Fibroblast of skin of scalp (primary cell): ENCODE measurements around the gene TMPRSS2. TPM values are rescaled to one million over a fixed set of nuclear protein-coding genes. Genes with fewer than 3 reads are reported as not detected.

Source experiments
- DNase-seq: peaks from one replicate; pipeline ENCODE4 v3.0.0-alpha.2; 2013
- polyA plus RNA-seq, 2 experiments: library from polyadenylated mRNA; unstranded; fragments of 120-200 nt; gene quantifications; one replicate each; pipeline ENCODE4 v1.2.1, GENCODE V29; 2013; ENCODE audit not compliant: insufficient read length in 2 of 2

Gene TMPRSS2
- polyA plus RNA-seq (2013, experiment 1 of 2; ENCODE audit: insufficient read length) = 0.10 TPM
- polyA plus RNA-seq (2013, experiment 2 of 2; ENCODE audit: insufficient read length) = 0.05 TPM

- no peak for DNase-seq
These were observed at the start of gene TMPRSS2 for GRCh38 chr21:41507521-41508414. Gene TMPRSS2 (minus strand): TSS chr21:41508158. CDS start chr21:41498133, 10,025 bp downstream.

DNA sequence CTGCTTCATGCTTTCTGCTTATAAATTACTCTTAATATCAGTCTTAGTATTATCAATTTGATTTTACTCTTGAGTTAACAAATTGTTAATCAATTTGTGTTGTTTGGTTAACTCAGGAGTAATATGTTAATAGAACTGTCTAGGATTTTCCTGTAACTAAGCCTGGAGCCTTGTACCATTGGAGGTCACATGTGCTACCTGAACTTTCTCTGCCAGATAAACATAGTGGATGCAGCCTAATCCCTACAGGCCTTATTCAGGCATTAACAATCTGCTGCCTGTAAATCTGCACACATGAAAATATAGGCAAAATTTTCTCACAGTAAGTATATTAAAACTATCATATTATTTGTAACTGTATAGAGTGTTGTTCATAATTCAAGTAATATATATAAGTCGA, 47.1 kb upstream of the TMPRSS2 start:
- DNase-seq = no peak

DNA sequence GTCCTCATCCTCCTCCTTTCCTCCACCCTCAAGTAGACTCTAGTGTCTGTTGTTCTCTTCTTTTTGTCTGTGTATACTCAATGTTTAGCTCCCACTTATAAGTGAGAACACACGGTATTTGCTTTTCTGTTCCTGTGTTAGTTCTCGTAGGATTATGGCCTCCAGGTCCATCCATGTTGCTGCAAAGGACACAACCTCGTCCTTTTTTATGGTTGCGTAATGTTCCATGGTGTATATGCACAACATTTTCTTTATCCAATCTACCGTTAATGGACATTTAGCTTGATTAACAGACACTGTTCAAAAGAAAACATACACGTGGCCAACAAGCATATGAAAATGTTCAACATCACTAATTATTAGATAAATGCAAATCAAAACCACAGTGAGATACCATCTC, 44.3 kb upstream of the TMPRSS2 start:
- DNase-seq = no peak

GRCh38 chr21:41548781-41549180, 40.8 kb upstream of the TMPRSS2 start:
- DNase-seq = no peak

- no peak for DNase-seq
These were observed 39.2 kb upstream of the TMPRSS2 start for GRCh38 chr21:41547111-41547510.

GRCh38 chr21:41545500-41546359, 37.8 kb upstream of the TMPRSS2 start:
- no peak for DNase-seq

DNA sequence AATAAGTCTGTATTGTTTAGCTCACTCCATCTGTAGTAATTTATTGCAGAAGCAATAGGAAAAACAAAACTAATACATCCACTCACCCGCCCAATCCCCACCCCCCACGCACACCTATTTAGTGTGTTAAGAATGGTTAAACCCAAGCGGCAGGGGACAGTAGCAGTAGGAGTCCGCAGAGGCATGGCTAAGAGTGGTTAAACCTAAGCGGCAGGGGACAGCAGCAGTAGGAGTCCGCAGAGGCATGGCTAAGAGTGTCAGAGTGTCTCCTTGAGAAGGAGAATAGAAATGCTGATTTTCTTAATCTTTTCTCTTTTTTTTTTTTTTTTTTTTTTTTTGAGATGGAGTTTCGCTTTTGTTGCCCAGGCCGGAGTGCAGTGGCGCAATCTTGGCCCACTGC, 34.8 kb upstream of the TMPRSS2 start:
- DNase-seq = no peak

- DNase-seq = no peak
These were observed 29.4 kb upstream of the TMPRSS2 start for GRCh38 chr21:41537356-41537755.

- DNase-seq = no peak
These were observed 28.8 kb upstream of the TMPRSS2 start for GRCh38 chr21:41536827-41537103.

GRCh38 chr21:41536076-41536826, 28.3 kb upstream of the TMPRSS2 start:
- DNase-seq = no peak

DNA sequence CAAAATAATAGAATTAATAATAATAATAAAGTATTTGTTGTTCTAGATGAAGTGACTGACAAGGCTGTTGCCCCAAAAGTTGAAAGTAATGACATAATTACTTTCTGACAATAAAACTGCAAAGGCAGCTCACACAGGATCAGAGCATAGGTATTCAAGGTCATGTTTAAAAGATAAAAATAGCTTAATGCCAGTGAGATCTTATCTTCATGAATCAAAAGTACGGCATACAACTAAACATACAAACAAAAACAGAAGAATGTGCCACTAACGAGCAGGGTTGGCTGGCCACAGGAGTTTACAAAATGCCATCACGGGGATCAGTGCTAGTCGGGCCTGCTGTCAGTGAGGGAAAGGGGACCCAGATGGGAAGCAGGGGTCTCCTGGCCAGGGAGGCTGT, 22.4 kb upstream of the TMPRSS2 start:
- DNase-seq = no peak

- DNase-seq = no peak
These were observed 21.8 kb upstream of the TMPRSS2 start for GRCh38 chr21:41529769-41530168.

GRCh38 chr21:41526478-41527087, 18.6 kb upstream of the TMPRSS2 start:
- no peak for DNase-seq

GRCh38 chr21:41523175-41523574, 15.2 kb upstream of the TMPRSS2 start:
- no peak for DNase-seq

DNA sequence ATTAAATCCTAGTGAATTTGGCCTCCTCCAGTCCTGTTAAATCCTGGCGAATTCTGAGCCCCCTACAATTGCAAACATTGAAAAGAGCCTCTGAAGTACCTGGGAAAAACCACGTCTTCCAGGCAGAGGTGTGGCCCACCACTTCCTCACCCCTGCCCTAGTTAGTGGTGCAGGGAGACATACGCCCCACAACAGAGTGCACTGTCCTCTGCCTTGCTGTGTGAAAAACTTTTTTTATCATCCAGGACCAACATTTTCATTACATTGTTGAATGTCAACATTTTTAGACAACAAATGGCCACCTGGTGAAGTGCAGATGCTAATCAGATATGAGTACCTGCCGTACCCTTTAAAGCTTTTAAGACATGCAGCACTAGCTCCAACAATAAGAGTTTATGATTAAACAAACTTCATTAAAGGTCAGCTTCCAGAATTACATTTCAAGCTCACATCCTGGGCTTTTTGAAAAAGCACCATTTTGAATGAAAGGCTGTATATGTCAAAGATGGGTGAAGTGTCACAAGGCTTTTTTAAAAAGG, 13.6 kb upstream of the TMPRSS2 start:
- no peak for DNase-seq

DNA sequence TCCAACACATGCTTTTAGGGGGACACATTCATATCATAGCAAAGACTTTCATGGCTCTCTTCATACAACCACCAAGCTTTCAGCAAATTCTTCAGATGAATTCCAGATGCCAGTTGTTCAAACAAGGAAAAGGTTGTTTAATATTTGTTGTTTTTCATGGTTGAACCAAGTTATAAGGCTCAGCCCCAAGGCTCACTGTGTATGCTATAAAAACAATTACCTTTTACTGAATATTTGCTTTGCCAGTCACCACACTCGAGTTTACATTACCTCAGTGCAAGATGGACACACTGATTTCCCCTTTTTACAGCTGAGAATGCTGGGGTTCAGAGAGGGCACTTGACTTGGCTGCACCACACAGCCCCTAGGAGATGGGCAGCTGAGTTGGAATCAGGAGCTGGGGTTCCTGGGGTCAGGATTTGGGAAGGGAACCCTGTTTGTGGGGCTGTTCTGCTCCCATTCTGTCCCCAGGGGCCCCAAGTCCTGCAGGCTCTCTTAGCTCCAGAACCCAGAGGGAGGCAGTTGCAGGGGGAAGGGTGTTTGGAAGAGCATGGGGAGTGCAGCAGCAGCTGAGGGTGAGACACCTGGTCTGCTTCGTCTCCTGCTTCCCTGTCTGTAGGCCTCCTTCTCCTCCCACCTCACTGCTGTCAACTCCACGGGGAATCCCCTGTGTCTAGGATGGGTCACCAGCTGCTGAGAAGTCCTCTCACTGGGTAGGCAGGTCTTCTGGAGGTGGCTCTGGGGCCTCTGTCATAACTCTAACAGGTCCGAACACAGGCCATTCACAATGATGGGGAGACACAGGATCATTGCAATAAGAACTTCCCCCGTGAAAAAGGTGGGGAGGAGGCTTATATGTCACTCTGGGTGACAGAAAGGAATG, 12.8 kb upstream of the TMPRSS2 start:
- no peak for DNase-seq

DNA sequence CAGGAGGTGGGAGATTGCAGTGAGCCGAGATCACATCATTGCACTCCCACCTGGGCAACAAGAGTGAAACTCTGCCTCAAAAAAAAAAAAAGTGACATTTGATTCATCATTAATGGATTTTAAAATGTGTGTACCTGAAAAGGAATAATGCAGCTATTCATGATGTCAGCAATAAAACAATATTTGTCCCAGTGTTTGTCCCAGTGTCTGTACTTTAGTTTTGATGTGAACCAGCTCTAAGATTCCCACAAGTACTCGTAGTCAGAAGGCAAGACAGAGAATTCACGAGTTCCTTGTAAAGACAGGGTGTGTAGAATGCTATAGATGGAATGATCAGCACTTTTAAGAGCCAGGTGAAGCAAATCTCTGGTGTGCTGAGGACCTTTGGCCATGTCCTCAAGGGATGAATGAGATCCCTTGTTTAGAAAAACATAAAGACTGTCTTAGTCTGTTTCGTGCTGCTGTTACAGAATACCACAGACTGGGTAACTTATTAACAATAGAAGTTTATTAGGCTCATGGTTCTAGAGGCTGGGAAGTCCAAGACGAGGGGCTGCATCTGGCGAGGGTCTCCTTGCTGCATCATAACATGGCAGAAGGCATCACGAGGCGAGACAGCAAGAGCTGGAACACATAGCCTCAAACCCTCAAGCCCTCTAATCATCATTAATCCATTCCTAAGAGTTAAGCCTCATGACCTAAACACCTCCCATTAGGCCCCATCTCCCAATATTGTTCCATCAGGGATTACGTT, 12.0 kb upstream of the TMPRSS2 start:
- DNase-seq = no peak

DNA sequence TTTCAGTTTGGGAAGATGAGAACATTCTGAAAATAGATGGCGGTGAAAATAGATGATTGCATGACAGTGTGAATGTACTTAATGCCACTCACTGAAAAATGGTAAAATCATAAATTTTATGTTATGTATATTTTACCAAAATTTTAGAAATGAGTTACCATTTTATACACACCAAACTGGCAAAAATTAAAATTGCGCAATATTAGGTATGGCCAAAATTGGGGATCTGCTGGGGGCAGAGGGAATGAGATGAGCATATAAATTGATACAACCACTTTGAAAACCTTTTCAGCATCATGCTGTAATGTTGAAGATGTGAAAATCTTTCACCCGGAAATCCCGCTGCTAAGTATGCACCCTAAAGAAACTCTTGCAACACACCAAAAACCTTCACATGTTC, 10.8 kb upstream of the TMPRSS2 start:
- DNase-seq = no peak

DNA sequence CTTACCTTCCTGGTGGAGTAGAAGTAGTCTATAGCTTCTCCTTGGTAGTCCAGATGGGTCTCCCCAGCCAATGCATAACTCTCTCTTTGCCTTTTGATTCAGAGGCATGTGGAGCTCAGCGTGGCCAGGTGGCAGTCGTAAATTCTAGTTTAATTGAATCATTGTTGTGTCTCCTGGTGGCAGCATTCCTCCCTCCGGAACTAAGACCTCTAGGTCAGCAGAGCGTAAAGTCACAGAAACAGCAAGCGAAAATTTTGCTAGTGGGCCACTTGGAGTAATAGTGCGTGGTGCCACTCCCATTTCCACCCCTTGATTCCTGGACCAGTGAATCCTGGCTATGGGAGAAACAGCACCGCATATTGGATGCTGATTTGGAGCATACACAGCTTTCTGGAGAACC, 3.9 kb upstream of the TMPRSS2 start:
- DNase-seq = no peak

- no peak for DNase-seq
These were observed 2.5 kb upstream of the TMPRSS2 start for GRCh38 chr21:41510500-41510899.
